ENCODE results near the gene SNX27.

SNX27 gene

DNA sequence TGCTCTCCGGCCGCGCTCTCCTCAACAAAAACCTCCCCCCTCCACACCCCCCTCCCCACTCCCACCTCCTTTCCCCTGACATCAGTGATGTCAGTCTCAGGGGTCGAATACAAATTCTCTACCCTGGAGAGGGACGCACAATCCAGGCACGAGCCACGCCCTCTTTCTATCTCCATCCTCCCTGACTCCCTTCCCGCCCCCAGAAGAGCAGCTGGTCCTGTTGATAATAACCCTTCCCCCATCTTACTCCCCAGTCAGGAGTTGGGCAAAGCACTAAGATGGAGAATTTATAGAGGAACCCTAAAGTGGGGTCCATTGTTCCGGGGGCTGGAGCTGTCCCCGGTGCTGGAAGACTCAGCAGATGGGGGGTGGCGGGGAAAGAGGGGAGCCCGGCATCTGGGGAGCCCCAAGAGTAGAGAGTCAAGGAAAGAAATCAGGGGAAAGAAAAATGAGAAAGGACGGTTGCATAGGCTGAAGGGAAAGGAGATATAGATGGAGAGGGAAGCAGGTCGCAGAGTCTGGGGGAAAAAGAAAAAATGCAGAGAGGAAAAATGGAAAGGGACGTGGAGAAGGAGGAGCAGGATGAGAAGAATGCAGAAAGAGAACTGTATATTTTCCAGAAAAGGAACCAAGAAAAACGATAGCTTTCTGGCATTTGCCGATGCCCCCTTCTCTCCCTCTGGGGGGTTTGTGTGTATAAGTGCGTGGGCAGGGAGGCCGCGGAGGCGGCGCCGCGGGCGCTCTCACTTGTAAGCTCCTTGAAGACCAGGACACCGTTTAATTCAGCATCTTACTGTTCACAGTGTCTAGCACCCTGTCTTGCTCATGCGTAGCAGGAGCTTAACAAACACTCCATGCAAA lies 105.2 kb downstream of the SNX27 start, which contains the start of gene CELF3 (continued):
- TF ChIP-seq ZNF585B (tag by site-specific recombination; IDR thresholded peaks at IDR 0.05): no peak
- TF ChIP-seq ZSCAN16 (tag by site-specific recombination; IDR thresholded peaks at IDR 0.05): no peak
- TF ChIP-seq ZNF335 (tag by site-specific recombination; conservative IDR thresholded peaks at IDR 0.05): peak; percentile 100
- no peak for TF ChIP-seq ZNF292 (tag by site-specific recombination; IDR thresholded peaks at IDR 0.05; ENCODE audit: borderline replicate concordance, low read depth)
- TF ChIP-seq ZNF433 (tag by site-specific recombination; IDR thresholded peaks at IDR 0.05; ENCODE audit: low read depth): no peak
- TF ChIP-seq, protein P1, sequence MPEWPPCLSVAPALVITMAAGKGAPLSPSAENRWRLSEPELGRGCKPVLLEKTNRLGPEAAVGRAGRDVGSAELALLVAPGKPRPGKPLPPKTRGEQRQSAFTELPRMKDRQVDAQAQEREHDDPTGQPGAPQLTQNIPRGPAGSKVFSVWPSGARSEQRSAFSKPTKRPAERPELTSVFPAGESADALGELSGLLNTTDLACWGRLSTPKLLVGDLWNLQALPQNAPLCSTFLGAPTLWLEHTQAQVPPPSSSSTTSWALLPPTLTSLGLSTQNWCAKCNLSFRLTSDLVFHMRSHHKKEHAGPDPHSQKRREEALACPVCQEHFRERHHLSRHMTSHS (tag by site-specific recombination; IDR thresholded peaks at IDR 0.05): no peak
- TF ChIP-seq ZNF394 (tag by site-specific recombination; IDR thresholded peaks at IDR 0.05; ENCODE audit: borderline replicate concordance): no peak; the same call in 1 of the 2 replicates
- TF ChIP-seq ZNF239 (tag by site-specific recombination; IDR thresholded peaks at IDR 0.05): no peak
- no peak for TF ChIP-seq ZNF169 (tag by site-specific recombination; IDR thresholded peaks at IDR 0.05)
- TF ChIP-seq, protein P2, sequence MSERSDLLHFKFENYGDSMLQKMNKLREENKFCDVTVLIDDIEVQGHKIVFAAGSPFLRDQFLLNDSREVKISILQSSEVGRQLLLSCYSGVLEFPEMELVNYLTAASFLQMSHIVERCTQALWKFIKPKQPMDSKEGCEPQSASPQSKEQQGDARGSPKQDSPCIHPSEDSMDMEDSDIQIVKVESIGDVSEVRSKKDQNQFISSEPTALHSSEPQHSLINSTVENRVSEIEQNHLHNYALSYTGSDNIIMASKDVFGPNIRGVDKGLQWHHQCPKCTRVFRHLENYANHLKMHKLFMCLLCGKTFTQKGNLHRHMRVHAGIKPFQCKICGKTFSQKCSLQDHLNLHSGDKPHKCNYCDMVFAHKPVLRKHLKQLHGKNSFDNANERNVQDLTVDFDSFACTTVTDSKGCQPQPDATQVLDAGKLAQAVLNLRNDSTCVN (tag by site-specific recombination; optimal IDR thresholded peaks at IDR 0.05): peak; percentile 16
- TF ChIP-seq, protein P3, sequence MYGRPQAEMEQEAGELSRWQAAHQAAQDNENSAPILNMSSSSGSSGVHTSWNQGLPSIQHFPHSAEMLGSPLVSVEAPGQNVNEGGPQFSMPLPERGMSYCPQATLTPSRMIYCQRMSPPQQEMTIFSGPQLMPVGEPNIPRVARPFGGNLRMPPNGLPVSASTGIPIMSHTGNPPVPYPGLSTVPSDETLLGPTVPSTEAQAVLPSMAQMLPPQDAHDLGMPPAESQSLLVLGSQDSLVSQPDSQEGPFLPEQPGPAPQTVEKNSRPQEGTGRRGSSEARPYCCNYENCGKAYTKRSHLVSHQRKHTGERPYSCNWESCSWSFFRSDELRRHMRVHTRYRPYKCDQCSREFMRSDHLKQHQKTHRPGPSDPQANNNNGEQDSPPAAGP (tag by site-specific recombination; IDR thresholded peaks at IDR 0.05): peak; percentile 61
- peak; percentile 54 for TF ChIP-seq EGR2 (tag by site-specific recombination; IDR thresholded peaks at IDR 0.05; ENCODE audit: low read depth)
- TF ChIP-seq ZNF274 (IDR thresholded peaks at IDR 0.05; ENCODE audit: low read length): no peak
- TF ChIP-seq ZNF274 (tag by site-specific recombination; IDR thresholded peaks at IDR 0.05; ENCODE audit: borderline replicate concordance): no peak
- no peak for TF ChIP-seq ZNF626 (tag by site-specific recombination; IDR thresholded peaks at IDR 0.05)
- TF ChIP-seq, protein P4, sequence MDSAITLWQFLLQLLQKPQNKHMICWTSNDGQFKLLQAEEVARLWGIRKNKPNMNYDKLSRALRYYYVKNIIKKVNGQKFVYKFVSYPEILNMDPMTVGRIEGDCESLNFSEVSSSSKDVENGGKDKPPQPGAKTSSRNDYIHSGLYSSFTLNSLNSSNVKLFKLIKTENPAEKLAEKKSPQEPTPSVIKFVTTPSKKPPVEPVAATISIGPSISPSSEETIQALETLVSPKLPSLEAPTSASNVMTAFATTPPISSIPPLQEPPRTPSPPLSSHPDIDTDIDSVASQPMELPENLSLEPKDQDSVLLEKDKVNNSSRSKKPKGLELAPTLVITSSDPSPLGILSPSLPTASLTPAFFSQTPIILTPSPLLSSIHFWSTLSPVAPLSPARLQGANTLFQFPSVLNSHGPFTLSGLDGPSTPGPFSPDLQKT (IDR thresholded peaks at IDR 0.05; ENCODE audit: borderline replicate concordance, low read depth, low read length): no peak
- TF ChIP-seq, protein P5, sequence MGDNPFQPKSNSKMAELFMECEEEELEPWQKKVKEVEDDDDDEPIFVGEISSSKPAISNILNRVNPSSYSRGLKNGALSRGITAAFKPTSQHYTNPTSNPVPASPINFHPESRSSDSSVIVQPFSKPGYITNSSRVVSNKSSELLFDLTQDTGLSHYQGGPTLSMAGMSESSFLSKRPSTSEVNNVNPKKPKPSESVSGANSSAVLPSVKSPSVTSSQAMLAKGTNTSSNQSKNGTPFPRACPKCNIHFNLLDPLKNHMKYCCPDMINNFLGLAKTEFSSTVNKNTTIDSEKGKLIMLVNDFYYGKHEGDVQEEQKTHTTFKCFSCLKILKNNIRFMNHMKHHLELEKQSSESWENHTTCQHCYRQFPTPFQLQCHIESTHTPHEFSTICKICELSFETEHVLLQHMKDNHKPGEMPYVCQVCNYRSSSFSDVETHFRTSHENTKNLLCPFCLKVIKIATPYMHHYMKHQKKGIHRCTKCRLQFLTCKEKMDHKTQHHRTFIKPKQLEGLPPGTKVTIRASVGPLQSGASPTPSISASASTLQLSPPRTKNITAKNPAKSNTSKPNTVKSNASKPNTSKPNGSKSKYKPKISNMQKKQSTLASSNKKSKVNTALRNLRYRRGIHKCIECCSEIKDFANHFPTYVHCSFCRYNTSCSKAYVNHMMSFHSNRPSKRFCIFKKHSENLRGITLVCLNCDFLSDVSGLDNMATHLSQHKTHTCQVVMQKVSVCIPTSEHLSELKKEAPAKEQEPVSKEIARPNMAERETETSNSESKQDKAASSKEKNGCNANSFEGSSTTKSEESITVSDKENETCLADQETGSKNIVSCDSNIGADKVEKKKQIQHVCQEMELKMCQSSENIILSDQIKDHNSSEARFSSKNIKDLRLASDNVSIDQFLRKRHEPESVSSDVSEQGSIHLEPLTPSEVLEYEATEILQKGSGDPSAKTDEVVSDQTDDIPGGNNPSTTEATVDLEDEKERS (tag by site-specific recombination; IDR thresholded peaks at IDR 0.05): 0 out of 2 replicates have a peak, but pooled peaks have one; percentile 8
- TF ChIP-seq, protein P6, sequence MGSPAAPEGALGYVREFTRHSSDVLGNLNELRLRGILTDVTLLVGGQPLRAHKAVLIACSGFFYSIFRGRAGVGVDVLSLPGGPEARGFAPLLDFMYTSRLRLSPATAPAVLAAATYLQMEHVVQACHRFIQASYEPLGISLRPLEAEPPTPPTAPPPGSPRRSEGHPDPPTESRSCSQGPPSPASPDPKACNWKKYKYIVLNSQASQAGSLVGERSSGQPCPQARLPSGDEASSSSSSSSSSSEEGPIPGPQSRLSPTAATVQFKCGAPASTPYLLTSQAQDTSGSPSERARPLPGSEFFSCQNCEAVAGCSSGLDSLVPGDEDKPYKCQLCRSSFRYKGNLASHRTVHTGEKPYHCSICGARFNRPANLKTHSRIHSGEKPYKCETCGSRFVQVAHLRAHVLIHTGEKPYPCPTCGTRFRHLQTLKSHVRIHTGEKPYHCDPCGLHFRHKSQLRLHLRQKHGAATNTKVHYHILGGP (tag by site-specific recombination; IDR thresholded peaks at IDR 0.05): no peak
- TF ChIP-seq ZNF10 (tag by site-specific recombination; IDR thresholded peaks at IDR 0.05): no peak
- 0 out of 2 replicates have a peak, but pooled peaks have one; percentile 19 for TF ChIP-seq ZNF341 (tag by site-specific recombination; IDR thresholded peaks at IDR 0.05; ENCODE audit: low read depth)
- TF ChIP-seq GLIS2 (tag by site-specific recombination; IDR thresholded peaks at IDR 0.05): no peak
- peak; percentile 48; the same call in 1 of the 2 replicates for TF ChIP-seq ZNF184 (tag by site-specific recombination; IDR thresholded peaks at IDR 0.05)
- TF ChIP-seq ZNF654 (tag by site-specific recombination; IDR thresholded peaks at IDR 0.05; ENCODE audit: low read depth): no peak; the same call in 1 of the 2 replicates
- TF ChIP-seq KLF1 (tag by site-specific recombination; IDR thresholded peaks at IDR 0.05): peak; percentile 73
- no peak for TF ChIP-seq ZNF76 (tag by site-specific recombination; IDR thresholded peaks at IDR 0.05; ENCODE audit: borderline replicate concordance, low read depth)
- TF ChIP-seq, protein P7, sequence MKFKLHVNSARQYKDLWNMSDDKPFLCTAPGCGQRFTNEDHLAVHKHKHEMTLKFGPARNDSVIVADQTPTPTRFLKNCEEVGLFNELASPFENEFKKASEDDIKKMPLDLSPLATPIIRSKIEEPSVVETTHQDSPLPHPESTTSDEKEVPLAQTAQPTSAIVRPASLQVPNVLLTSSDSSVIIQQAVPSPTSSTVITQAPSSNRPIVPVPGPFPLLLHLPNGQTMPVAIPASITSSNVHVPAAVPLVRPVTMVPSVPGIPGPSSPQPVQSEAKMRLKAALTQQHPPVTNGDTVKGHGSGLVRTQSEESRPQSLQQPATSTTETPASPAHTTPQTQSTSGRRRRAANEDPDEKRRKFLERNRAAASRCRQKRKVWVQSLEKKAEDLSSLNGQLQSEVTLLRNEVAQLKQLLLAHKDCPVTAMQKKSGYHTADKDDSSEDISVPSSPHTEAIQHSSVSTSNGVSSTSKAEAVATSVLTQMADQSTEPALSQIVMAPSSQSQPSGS (tag by site-specific recombination; IDR thresholded peaks at IDR 0.05; ENCODE audit: low read depth): peak; percentile 83
